Endothelial cell of umbilical vein (primary cell): ENCODE measurements around the gene VIPR1. TPM values are rescaled to one million over a fixed set of nuclear protein-coding genes. Genes with fewer than 3 reads are reported as not detected.

Experiments used
- BruUV-seq: library from RNA; stranded (reverse); fragments of 400-500 nt; replicated peaks from 2 replicates; lab custom pipeline; 2021; lab: Mats Ljungman, UMichigan
- CTCF ChIA-PET: fragments of 300-600, 350-600 bp; sonication (Branson Sonifier 250); formaldehyde crosslinking; loops from one replicate; lab custom pipeline; 2021; ENCODE audit warnings: antibody characterized with exemption, inconsistent platforms; lab: Charles Lee
- POLR2A ChIA-PET: fragments of 300-600, 350-600 bp; sonication (Branson Sonifier 250); formaldehyde crosslinking; loops from one replicate; lab custom pipeline; 2021; ENCODE audit warnings: antibody characterized with exemption, inconsistent platforms; lab: Charles Lee
- DNase-seq: peaks from one replicate; pipeline ENCODE4 v3.0.0-alpha.2; 2011; ENCODE audit warnings: low read depth, low spot score
- FAIRE-seq: peaks from 2 replicates; lab custom pipeline; 2011; peaks lifted over from hg19 to GRCh38; lab: Jason Lieb, UNC
- H2AFZ ChIP-seq: 2 replicates; pipeline ENCODE4 v1.6.0; 2012; ENCODE audit warnings: low read depth, low read length, control low read depth, inconsistent platforms
- H3K27ac ChIP-seq: 2 replicates; pipeline ENCODE4 v1.5.1; 2011; ENCODE audit warnings: low read depth, mild to moderate bottlenecking, control low read depth, low read length, moderate library complexity; ENCODE audit not compliant: insufficient read depth
- H3K27me3 ChIP-seq, 2 experiments: 2 replicates each; pipeline versions ENCODE4 v1.6.0 to v1.6.1; 2011; ENCODE audit warnings: low read length in 2 of 2, mixed read lengths in 1 of 2; ENCODE audit not compliant: control insufficient read depth in 2 of 2, insufficient read depth in 2 of 2
- H3K36me3 ChIP-seq, 2 experiments: 2 replicates in 1 of 2; 3 replicates in 1 of 2; pipeline ENCODE4 v1.5.1; 2011; ENCODE audit warnings: low read length in 2 of 2, mild to moderate bottlenecking in 1 of 2, moderate library complexity in 1 of 2; ENCODE audit not compliant: control insufficient read depth in 2 of 2, insufficient read depth in 2 of 2; ENCODE audit errors: extremely low read depth in 1 of 2
- H3K4me1 ChIP-seq: 3 replicates; pipeline ENCODE4 v1.5.1; 2011; ENCODE audit warnings: mild to moderate bottlenecking, low read length; ENCODE audit not compliant: control insufficient read depth, insufficient read depth; ENCODE audit errors: extremely low read depth
- H3K4me2 ChIP-seq: 2 replicates; pipeline ENCODE4 v1.6.1; 2011; ENCODE audit warnings: low read length, control low read depth, mixed read lengths; ENCODE audit not compliant: insufficient read depth
- H3K4me3 ChIP-seq, 3 experiments: fragments of 200-600 bp in 1 of 3; sonication (generic), shearing (Covaris generic) in 1 of 3; replicated peaks in 1 of 3; 2 replicates each; pipeline ENCODE4 v1.5.1; 2011 to 2016; ENCODE audit warnings: control low read depth in 3 of 3, low read length in 3 of 3, mild to moderate bottlenecking in 2 of 3, inconsistent platforms in 1 of 3, low read depth in 1 of 3, moderate library complexity in 1 of 3; ENCODE audit not compliant: insufficient read depth in 1 of 3
- H3K79me2 ChIP-seq: 2 replicates; pipeline ENCODE4 v1.6.0; 2012; ENCODE audit warnings: low read length, inconsistent platforms; ENCODE audit not compliant: control insufficient read depth, insufficient read depth
- H3K9ac ChIP-seq: replicated peaks from 2 replicates; pipeline ENCODE3; 2011; ENCODE audit warnings: low read length, control low read depth; ENCODE audit not compliant: insufficient read depth; ENCODE audit errors: extremely low read depth
- H3K9me1 ChIP-seq: replicated peaks from 3 replicates; pipeline ENCODE4 v1.6.0; 2011; ENCODE audit warnings: mild to moderate bottlenecking, low read length; ENCODE audit not compliant: control insufficient read depth, insufficient read depth; ENCODE audit errors: extremely low read depth
- H3K9me3 ChIP-seq: replicated peaks from 2 replicates; pipeline ENCODE4 v1.5.1; 2012; ENCODE audit warnings: low read length, inconsistent platforms; ENCODE audit not compliant: control insufficient read depth, insufficient read depth
- H4K20me1 ChIP-seq: replicated peaks from 2 replicates; pipeline ENCODE3; 2011; ENCODE audit warnings: mild to moderate bottlenecking, low read length; ENCODE audit not compliant: control insufficient read depth, insufficient read depth; ENCODE audit errors: extremely low read depth
- CTCF ChIP-seq, 2 donors: IDR thresholded peaks; 1 replicate in 1 of 2; 2 replicates in 1 of 2; pipeline ENCODE4 v1.5.1; 2011; ENCODE audit warnings: low read length in 2 of 2, mild to moderate bottlenecking in 2 of 2, moderate library complexity in 2 of 2, control low read depth in 1 of 2, inconsistent platforms in 1 of 2, low read depth in 1 of 2; ENCODE audit not compliant: insufficient read depth in 1 of 2; ENCODE audit errors: extremely low read depth in 1 of 2
- EZH2 ChIP-seq: IDR thresholded peaks from 2 replicates; pipeline ENCODE4 v1.6.1; 2012; ENCODE audit warnings: borderline replicate concordance, low read depth, mild to moderate bottlenecking, moderate library complexity, low read length, inconsistent platforms; ENCODE audit not compliant: severe bottlenecking
- FOS ChIP-seq: IDR thresholded peaks from 2 replicates; pipeline ENCODE4 v1.6.1; 2011; ENCODE audit warnings: mild to moderate bottlenecking, low read length, moderate library complexity, borderline replicate concordance; ENCODE audit not compliant: insufficient read depth
- GATA2 ChIP-seq: IDR thresholded peaks from 2 replicates; pipeline ENCODE4 v1.7.0; 2011; ENCODE audit warnings: low read depth, mild to moderate bottlenecking, moderate library complexity, mixed read lengths, low read length; ENCODE audit not compliant: insufficient read length, insufficient read depth
- JUN ChIP-seq: IDR thresholded peaks from 2 replicates; pipeline ENCODE4 v1.6.1; 2011; ENCODE audit warnings: borderline replicate concordance, low read depth; ENCODE audit not compliant: insufficient read length, insufficient read depth
- MYC ChIP-seq: IDR thresholded peaks from one replicate; pipeline ENCODE4 v1.6.1; 2011; ENCODE audit warnings: mild to moderate bottlenecking, low read depth, low read length
- POLR2A ChIP-seq: IDR thresholded peaks from 2 replicates; pipeline ENCODE4 v1.6.1; 2012; ENCODE audit warnings: low read depth, mild to moderate bottlenecking, control low read depth, low read length
- POLR2AphosphoS5 ChIP-seq: IDR thresholded peaks from 2 replicates; pipeline ENCODE4 v1.6.1; 2012; ENCODE audit warnings: low read depth, mild to moderate bottlenecking, control low read depth, low read length, moderate library complexity; ENCODE audit not compliant: insufficient read depth
- dilution Hi-C: fragments of 300-500 bp; cut with MboI; formaldehyde crosslinking; loops from one replicate; pipeline ENCODE4 v1.15.0; 2019; ENCODE audit warnings: low sequenced_read_pairs; ENCODE audit not compliant: extremely low pct_ligation_motif_present
- intact Hi-C: fragments of 100-400 bp; cut with micrococcal nuclease; formaldehyde crosslinking; loops from one replicate; pipeline ENCODE4 v1.10.0; 2022
- polyA plus RNA-seq, 4 experiments: library from polyadenylated mRNA; depleted of rRNA in 3 of 4; stranded (reverse) in 3 of 4; unstranded in 1 of 4; fragments of >200 nt; gene quantifications; 2 replicates each; pipeline versions ENCODE4 v1.2.1 to v1.2.3, GENCODE V29; 2011 to 2012; ENCODE audit warnings: missing spikeins in 1 of 4
- total RNA-seq: library from RNA; stranded (reverse); gene quantifications from 2 replicates; pipeline ENCODE4 v1.2.3, GENCODE V29; 2021

The VIPR1 gene
- total and polyA plus RNA-seq, 2 donors (not counting 3 experiments of a cell fraction or from before 2014, with no cell fraction given): 3.8 to 4.7 TPM

- POLR2A ChIA-PET: no interaction called here
- CTCF ChIA-PET: interaction anchor here (1.0 to 1.4 kb wide), 4 partner anchors 12 to 70 kb away, joined by 4 read pairs; no protein-coding TSS in a partner anchor
- no peaks in the 10 kb centered on the region for H3K4me1 ChIP-seq
Observed at GRCh38 chr3:42513521-42513920, 11.1 kb downstream of the VIPR1 start.

More at GRCh38 chr3:42513521-42513920, 11.1 kb downstream of the VIPR1 start:
- H3K27me3 ChIP-seq: peaks cover 10 to 18% of the 10 kb centered on the region in 2 experiments
- H3K36me3 ChIP-seq: no peaks in the 10 kb centered on the region
- no peaks in the 10 kb centered on the region for H3K9me1 ChIP-seq
- no peaks in the 10 kb centered on the region for H3K79me2 ChIP-seq
- TF ChIP-seq JUN (no peak), CTCF (IDR thresholded peaks at IDR 0.05; ENCODE audit: extremely low read depth in 1 of 2, insufficient read depth in 1 of 2, low read depth in 1 of 2, low read length in 2 of 2) (no peak), EZH2 (no peak), POLR2A (no peak), FOS (no peak), MYC (no peak), POLR2AphosphoS5 (no peak), GATA2 (no peak)
- H3K27ac ChIP-seq: no peak overlapping the region
- H3K4me2 ChIP-seq: no peak overlapping the region
- DNase-seq: no peak
- intact Hi-C loops (no loop called here), dilution Hi-C loops (no loop called here)
- no TSS peak for BruUV-seq
- H3K9me3 ChIP-seq: no peaks in the 10 kb centered on the region
- no peak overlapping the region for H3K4me3 ChIP-seq
- no peak for FAIRE-seq
- H2AFZ ChIP-seq: no peak overlapping the region
- H4K20me1 ChIP-seq: no peaks in the 10 kb centered on the region
- no peak overlapping the region for H3K9ac ChIP-seq
